GM21619 (cell line): ENCODE data around the gene CD63.

ENCODE experiments used
- ATAC-seq: cut with Tn5 transposase; IDR thresholded peaks from one replicate; pipeline ENCODE4 v1.9.1; 2021; ENCODE audit not compliant: unreplicated experiment

Gene CD63

GRCh38 chr12:55707219-55707671, 21.6 kb downstream of the CD63 start:
- ATAC-seq: no peak

GRCh38 chr12:55706568-55707218, 22.1 kb downstream of the CD63 start:
- ATAC-seq: no peak

GRCh38 chr12:55705782-55706402, 22.9 kb downstream of the CD63 start:
- no peak for ATAC-seq

DNA sequence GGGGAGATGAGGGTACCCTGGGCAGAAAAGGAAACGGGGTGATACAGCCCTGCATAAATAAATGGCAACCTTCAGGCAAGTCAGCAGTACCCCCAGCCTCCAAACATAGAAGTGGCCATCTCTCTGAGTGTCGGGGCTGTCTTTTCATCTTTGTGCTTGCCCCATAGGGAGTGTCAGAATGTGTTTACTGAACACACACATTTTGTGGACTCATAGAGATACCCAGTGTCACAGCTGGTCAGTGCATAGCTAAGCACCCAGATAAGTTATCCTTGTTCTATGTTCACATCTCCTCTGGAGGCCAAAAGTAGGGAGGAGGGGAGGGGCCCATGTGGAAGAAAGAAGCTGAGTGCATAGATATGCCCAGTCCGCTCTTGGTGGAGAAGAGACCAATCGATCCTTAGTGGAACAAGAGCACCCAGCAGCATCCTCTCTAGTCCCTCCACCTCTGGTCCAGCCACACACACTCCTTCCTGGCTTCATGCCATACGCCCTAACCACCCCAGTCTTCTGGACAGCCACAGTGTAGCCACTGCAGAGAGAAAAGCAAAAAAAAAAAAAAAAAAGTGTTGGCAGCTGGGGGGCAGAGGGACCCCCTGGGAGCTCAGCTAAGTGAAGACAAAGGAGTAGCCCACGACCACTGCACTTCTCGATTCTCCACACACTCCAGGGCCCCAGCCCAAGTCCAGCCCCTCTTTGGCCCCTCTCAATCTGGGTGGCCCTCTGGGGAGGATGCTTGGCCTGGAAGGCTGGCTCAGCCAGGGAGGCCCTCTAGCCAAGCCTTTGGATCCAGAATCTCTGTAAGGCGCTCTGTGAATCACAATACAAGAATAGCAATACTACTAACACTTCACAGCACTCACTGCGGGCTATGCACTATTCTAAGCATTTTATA, 23.7 kb downstream of the CD63 start:
- no peak for ATAC-seq

DNA sequence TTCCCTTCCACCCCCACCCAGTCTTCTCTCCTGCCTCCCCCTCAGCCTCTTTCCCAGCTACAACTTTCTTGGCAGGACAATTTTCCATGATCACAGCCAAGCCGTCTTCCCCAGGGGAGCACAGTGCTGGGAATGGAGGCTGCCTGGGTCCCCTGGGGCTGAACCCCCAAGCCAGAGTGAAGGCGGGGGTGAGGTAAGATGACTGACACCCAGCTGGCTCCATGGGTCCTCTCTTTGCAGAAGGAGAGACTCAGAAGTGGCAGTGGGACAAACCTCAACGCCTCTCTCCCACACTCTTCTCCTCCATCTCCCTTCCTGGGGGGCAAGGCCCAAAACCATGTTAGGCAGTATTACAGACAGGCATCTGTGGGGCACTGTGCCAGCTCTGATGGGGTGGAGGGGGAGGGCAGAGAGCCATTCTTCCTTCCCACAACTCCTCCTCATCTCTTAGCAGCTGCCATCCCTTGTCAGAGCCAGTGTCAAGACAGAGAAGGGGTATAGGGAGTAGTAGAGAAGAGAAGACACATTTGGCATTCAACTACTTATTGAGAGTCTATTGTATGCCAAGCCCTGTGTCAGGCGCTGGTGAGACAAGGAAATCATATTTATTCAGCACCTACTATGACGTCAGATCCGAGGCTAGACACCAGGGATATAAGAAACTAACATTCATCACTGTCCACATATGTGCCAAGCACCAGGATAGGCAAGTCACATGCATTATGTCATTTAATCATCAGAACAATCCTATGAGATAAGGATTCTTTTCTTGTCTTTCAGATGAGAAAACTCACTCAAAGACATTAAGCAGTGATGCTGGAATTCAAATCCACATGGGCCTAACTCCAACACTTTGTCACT, 24.7 kb downstream of the CD63 start:
- no peak for ATAC-seq

DNA sequence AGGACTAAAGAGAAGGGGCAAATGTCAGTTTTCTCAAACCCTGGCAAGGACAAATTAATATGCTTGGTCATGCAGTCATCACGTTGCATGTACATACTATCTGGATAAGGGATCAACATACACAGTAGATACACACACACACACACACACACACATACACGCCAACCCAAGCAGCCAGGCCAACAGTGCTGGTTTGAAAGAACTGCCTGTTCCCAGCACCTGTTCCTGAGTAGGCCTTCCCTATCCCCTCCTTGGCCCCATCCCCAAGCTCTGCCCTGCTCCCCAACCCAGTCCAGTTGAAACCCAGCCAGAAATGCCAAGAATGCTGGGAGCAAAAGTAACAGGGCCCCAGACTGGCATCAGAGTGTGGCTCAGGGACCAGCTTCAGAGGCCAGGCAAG, 25.5 kb downstream of the CD63 start:
- no peak for ATAC-seq

DNA sequence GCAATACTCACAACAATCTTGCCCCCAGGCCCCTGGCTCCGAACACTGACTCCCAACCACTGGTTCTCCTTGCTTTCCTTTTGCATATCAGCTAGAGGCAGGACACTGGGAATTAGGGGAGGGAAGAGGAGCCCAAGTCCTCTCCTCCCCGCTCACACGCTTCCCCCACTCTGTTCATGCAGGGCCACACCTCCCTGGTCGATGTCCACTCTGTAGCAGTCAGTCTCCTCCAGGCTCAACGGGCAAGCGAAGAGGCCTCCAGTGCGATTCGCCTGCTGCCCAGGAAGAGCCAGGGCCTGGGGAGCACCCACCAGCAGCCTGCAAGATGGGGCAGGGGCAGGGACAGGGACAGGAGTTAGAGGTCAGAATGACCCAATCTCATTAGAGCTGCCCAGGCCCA, 25.9 kb downstream of the CD63 start:
- ATAC-seq: no peak

DNA sequence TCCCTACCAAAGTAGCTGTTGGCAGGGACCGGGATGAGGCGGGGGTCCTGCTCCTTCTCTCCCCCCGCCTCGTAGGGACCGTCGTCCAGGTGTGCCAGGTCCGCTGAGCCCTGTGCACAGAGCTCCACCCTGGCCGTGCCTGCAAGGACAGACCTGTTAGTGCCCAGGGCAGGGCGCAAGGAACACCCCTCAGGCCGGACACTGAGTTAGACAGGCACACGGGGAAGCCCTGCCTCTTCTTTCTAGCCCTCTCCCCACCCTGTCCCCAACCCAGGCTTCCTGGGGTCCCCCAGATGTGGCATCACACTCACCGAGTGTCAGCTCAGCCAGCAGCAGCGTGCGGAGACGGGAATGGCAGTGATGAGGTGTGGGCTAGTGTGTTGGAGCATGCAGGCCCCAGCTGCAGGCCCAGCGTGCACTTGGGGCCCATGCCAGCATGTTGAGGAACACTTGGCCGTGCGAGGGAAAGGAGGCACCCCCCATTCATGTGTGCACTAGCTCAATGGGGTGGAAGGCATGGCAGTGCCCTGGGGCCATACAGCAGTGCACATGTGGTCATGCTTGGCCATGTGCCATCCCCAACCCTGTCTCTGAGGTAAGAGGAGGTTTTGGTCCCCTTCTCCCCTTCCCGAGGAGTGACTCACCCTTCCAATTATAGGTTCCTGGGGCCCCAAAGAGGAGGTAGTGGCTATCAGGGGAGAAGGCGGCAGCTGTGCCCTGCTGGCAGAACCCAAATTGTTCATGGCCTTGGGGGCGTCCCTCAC, 28.4 kb downstream of the CD63 start:
- ATAC-seq: no peak

- ATAC-seq: no peak
These were observed 29.2 kb downstream of the CD63 start for GRCh38 chr12:55699471-55700055.

GRCh38 chr12:55698965-55699364, 29.8 kb downstream of the CD63 start:
- no peak for ATAC-seq

DNA sequence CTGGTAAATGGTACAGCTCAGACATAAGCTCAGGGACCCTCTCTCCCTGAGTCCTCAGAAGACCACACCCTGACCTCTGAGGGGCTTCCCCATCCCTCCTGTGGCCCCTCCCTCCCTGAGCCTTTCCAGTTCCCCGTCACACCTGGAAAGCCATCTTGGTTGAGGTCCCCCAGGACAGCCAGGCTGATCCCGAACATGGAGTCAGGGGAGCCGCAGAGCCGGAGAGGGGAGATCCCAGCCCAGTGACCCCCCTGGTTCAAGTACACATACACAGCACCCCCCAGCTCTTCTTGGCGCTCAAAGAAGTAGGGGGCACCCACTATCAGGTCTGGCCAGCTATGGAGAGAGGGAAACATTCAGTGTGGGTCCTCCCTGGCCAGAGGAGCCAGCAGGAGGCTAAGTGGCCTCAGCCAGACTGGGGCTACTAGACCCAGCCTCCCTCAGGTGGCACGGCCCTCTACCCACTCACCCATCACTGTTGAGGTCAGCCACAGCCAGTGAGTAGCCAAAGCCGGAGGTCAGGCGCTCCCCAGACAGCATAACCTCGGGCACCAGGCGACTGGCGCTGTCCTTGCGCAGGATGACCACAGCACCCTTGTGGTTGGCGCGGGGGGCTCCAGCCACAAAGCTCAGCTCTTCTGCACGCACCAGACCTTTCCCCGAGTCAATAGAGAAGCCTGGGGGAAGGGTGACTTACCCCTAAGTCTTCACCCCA, 30.4 kb downstream of the CD63 start:
- no peak for ATAC-seq

DNA sequence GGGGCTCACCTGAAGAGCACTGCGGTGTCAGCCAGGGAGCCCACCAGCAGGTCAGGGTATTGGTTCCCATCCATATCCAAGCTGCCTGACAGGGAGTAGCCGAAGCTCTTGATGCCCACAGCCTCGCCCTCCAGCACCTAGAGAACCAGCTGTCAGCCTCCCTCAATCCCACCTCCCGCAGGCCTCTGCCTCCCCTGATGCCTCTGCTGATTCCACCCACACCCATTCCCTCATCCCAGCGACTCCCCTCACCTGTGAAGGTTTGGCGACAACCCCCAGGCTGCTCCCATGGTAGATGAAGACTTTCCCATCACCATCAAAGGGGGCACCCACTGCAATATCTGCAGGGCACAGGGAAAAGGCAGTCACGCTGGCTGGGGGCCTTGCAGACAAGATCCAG, 31.1 kb downstream of the CD63 start:
- ATAC-seq: no peak

DNA sequence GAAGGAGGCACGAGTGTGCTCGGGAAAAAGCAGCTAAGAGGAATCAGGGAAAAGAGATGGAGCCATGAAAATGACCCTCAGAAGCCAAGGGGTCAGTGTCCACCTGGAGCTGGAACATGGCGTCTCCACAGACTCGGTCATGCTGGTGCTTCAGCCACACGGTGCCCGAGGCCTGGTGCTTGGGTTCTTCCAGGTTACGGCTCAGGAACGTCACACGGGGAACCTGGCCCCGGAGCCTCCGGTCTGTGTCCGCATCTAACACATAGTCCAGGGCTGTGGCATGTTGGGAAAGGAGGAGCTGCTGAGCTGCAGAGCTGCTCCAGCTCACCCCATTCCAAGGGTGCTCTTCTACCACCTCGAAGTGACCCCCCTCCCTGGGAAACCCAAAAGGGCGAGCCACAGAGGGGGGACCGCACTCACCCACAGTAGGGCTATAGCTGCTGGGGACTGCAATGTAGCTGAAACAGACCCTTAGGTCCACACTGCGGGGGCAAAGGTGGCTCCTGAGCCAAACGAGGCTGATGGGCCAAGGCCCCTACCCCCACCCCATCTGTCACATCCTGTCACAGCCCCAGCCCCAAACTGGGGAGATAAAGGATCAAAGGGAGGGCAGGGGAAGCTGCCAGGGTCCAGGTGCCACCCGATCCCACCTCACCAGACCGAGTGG, 31.9 kb downstream of the CD63 start:
- no peak for ATAC-seq

DNA sequence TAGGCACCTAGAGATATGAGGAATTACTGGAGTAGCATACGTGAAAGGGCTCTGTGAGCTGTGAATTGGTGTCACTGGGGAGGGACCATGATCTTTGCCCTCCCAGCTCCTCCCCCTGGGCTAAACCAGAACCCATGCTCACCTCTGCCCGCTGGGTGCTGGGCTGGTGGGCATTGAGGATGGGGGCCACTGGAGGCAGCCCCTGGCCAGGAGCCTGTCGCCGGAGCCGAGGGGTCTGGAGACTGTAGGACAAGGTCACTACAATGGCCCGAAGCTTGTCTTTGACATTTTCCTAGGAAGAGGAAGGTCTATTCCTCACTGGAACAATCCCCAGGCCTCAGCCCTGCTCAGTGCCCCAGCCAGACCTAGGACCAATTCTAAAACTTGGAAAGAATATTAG, 32.7 kb downstream of the CD63 start:
- no peak for ATAC-seq

DNA sequence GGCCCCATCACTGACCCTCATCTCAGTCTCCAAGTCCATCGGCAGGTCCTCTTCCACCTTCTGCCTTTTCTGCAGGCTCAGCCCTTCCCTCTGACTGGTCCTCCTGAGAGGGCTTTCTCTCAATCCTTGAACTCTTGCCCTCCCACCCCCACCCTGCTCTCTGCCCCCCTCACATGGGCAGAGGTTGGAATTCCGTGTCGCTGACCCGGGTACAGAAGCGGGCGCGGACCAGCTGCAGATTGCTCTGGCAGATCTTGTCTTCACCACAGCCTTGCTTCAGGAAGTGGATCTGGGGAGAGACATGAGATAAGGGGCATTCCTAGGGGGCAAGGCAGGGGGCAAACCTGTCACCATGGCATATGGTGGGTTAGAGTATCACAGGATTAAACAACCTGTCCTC, 33.5 kb downstream of the CD63 start:
- ATAC-seq: no peak

GRCh38 chr12:55694651-55695050, 34.2 kb downstream of the CD63 start:
- no peak for ATAC-seq

- ATAC-seq: no peak
These were observed 34.7 kb downstream of the CD63 start for GRCh38 chr12:55694188-55694515.

DNA sequence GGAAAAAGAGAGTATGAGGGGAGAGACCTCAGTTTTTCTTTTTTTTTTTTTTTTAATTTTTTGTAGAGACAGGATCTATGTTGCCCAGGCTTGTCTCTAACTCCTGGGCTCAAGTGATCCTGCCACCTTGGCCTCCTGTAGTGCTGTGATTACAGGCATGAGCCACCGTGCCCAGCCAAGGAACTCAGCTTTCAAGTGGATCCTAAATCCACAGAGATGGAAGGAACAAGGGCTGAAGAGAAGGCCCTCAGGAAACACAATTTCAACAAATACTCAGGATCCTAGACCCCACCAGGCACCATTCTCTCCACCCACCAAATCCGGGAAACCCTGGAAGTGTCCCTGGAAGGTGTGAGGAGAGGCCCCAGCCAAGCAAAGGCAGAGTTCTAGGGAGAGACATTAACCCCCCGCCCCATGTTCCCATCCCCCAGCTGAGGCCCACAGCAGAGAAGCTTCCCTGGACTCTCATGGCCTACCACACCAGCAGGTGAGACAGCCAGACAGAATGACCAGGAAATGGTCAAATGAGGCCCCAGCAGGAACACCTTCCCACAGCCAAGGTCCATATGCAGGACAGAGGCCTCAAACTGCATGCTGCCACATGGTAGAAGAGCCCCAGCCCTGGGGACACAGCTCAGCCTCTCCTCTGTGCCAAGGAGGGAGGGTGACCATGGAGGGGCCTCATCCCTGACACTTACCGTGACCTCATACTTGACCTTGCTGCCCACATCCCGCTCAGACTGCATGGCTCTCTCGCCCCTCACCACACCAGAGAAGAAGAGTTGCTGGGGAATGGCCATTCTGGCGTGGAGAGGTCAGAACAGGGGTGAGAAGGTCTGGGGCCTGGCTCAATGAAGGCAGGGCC, 35.3 kb downstream of the CD63 start:
- ATAC-seq: no peak
